Inferior parietal cortex (tissue), 1 donor: ENCODE data around the gene SLC17A3.

Source experiments
- DNase-seq: peaks from one replicate; pipeline ENCODE4 v3.0.0-alpha.2; 2016; ENCODE audit errors: extremely low spot score

The SLC17A3 gene

DNA sequence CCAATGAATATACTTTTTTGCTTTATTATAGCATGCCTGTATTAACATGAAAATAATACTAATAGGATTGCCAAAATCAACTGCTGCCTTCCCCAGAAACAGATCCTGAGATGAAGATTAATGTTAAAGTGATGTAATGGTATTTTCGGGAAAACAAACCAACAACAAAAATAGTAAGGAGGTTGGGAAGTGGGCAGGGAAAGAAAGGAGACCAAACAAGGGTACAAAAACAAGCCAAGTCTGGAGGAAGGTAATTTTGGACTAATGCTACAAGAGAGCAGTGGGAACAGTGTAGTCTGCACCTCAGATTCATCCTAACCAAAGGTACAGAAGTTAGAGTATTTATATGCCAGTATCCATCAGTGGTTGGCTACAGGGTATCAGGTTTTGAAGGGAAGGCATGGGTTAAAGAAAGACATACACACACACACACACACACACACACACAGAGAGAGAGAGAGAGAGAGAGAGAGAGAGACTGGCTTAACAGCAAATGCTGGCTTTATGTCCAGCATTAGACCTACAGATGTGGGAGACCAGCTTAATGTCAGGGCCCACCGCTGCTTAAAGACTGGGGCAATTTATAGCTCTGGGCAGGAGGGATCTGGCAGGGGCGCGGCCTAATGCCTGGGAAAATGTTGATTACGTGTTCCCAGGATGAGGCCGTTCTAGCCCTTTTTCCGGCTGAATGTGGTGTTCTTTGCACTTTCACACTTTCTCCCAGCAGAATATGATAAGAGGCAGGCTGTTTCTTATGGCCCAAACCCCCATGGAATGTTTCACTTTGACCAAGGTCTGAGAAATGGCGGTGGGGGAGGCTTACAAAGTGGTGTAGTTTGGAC, 38.4 kb downstream of the SLC17A3 start:
- DNase-seq: no peak

DNA sequence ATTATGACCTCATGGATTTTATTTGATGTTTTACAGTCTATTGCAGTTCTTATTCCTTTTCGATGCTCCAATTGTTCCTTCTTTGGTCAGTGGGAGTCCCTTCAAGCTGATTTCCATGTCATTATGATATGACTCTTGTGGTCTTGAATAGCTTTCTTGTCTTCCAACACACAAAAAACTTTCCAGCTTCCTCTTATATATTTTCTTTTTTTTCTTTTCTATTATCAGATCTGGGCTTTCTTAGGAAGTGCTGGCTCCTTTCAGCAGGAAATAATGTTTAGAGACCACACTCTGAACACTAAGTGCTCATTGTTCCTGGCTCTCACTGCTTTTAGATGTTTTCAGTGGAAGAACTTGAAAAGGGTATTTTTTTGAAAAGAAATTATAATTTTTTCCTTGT, 39.1 kb downstream of the SLC17A3 start:
- DNase-seq: no peak

DNA sequence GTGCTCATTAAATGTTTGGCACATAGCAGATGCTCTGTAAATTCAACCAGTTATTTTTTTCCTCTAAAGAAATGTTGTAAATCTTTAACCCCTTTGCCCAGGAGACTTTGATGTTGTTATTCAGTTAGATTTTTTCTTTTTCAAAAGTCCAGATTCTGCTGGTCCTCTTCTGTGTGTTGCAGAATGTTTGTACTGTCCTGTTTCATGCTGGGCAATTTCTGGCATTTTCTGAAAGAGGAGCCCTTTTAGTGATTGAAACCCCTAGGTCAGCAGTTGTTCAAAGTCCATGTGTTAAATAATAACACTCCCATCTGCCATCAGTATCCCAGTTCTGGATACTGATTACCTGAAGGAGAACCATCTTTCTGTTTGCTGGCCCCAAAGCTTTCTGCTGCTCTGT, 40.9 kb downstream of the SLC17A3 start:
- no peak for DNase-seq

DNA sequence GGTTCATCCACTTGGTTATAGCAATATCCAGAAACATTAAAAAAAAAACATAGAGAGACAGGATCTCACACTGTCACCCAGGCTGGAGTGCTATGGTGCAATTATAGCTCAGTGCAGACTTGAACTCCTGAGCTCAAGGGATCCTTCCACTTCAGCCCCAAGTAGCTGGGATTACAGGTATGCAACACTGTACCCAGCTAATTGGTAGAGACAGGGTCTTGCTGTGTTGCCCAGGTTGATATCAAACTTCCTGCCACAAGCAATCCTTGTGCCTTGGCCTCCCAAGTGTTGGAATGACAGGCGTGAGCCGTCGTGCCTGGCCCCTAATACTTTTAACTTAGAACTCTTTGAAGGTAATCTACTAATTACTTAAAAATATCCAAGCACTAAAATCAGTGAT, 41.4 kb downstream of the SLC17A3 start:
- no peak for DNase-seq

DNA sequence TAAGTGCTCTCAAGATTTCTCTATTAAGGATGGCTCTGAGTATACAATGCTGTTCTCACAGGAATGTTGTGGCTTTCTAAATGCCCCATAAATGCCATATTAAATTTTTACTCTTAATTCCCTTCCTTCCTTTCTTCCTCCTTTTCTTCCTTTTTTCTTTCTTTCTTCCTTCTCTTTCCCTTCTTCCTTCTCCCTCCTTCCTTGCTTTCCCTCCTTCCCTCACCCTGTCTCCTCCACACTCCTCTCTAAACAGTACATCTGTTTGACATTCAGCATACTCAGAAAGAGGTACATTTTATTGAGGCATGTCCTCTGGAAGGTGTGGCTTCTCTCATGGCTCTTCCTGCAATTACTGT, 41.8 kb downstream of the SLC17A3 start:
- no peak for DNase-seq

- DNase-seq: no peak
These were observed 42.3 kb downstream of the SLC17A3 start, which contains the start of gene SLC17A1 for GRCh38 chr6:25831532-25832306. SLC17A1 (minus strand) TSS chr6:25832052; CDS start chr6:25830557, 1,495 bp downstream.

DNA sequence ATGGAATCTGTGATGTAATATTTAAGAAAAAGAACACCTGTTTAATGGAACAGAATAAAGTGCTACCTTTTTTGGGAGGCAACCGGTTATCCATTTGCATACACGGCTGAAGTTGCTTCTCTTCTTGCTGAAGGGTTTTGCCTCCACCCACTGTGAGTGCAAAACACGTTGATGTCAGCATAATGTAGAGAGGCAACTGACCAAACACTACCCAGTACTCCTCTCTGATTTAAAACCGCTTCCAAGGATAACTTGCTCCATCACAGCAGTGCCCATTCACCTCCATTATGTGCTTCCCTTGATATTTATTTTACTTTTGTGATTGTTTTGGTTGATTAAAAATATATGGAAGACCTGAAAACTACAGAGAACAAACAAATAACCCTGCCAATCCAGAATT, 43.6 kb downstream of the SLC17A3 start:
- DNase-seq: no peak

DNA sequence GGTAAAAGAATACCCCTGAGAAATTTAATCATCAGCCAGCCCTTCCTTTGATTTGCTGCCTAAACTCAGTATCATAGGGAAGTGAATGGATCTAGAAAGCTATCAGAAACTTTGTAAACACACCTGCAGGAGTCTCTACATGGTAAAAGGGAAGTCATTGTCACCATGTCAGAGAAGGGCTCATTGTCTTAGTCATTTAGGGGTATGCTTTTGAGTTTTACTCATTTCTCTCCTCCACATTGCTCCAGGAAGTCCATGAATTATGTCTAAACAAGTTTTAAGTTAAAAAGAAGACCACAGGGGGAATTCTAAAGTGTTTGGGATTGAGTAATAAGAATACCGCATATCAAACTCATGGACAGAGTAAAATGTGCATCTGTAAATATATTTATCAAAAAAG, 44.7 kb downstream of the SLC17A3 start:
- DNase-seq: no peak

DNA sequence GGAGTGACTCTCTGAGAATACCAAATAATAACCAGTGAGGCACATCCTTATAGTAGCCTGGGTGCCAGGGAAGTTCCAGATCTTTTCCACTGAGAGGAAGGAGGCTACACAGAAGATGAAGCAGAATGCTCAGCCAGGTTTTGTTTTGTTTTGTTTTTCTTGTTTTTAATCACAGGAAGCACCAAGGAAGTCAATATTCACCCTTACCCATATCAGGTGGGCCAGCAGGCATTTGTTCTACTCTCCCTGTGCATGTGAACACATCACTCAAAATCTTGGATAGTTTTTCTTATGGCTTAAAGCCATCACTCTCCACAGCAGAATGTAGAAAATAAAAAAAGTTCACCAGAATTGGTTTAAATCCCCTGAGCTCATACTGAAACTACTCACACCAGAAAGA, 52.7 kb downstream of the SLC17A3 start:
- DNase-seq: no peak

DNA sequence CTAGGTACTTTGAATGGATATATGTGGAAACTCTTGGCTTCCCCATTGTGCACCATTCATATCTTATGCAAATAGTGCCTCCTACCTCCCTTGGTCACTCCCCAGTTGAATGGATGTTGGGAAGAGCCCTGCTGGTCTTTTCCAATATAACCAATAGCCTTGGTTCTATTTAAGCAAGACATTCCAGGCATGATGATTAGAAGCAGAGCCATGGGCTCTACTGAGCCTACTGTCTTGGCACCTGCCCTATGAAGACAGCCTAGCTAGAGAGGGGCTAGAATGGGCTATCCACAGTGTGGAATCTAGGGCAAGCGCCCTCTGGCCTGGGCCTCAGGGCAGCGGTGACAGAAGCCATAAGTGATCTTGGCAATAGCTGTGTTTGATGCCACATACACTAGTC, 57.8 kb downstream of the SLC17A3 start:
- no peak for DNase-seq

DNA sequence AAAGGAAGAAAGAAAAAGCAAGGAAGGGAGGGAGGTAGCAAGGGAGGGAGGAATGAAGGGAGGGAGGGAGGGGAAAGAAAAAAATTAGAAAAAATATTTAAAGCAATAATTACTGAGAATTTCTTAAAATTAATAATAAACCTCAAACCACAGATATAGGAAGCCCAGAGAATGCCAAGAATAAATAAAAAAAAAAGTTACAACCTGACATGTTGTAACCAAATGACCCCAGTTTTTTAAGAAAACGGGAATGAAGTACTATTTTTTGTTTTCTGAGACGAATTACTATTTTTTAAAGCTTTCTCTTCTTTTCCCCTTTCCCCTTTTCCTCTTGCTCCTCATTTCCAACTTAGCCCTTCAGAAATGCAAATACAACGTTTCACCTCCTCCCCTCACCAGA, 58.8 kb downstream of the SLC17A3 start:
- DNase-seq: no peak

DNA sequence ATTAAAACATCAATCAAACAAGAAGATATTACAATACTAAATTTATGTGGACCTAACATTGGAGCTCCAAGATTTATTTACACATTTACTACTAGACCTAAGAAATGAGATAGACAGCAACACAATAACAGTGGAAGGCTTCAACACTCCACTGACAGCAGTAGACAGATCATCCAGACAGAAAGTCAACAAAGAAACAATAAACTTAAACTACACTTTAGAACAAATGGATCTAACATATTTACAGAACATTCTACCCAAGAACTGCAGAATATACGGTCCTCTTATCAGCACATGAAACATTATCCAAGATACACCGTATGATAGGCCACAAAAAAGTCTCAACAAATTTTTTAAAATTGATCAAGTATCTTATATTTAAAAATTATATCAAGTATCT, 69.2 kb downstream of the SLC17A3 start:
- DNase-seq: no peak

GRCh38 chr6:25801436-25801835, 72.6 kb downstream of the SLC17A3 start:
- DNase-seq: no peak
